Fibroblast of skin of left quadriceps (primary cell): ENCODE measurements around the gene LSMEM2.
"Not testable (repeated sequence)": the region's sequence is repeated elsewhere in the genome, so short reads cannot be mapped to it uniquely, and the experiment has no call there.

Experiments
- DNase-seq, 2 experiments: peaks; one replicate each; pipeline ENCODE4 v3.0.0-alpha.2; 2013; ENCODE audit warnings: low read depth in 2 of 2

Gene LSMEM2

DNA sequence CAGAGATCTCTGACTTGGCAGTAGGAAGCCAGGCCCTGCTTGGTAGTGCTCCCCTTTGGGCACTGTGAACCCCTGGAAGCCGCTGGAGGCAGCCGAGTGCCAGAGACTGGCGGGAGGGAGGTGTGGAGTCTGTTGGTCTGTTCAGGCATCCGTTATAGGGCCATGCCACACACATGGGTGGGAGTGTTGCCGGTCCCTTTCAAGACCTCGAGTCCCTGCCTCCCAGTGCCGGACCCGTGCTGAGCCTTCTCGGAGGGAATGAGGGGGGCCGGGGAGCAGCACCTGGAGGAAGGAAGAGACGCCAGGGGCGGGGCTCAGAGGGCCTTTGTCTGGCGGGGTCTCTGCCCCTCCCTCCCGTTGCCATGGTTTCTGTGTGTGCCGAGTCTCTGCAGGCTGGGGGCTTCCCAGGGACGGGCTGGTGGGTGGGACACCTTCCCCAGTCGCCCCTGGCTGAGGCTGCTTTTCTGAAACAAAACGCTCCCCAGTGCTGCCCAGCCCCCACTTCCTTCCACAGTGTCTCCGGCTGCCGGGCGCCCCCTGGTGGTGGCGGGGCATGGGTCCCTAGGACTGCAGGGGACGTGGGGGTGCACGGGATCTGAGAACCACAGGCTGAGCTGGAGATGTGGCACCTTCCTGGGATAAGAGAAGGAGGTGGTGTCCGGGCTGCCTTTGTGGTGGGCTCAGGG, 32.9 kb upstream of the LSMEM2 start:
- peak; percentile 70 to 78 for DNase-seq

DNA sequence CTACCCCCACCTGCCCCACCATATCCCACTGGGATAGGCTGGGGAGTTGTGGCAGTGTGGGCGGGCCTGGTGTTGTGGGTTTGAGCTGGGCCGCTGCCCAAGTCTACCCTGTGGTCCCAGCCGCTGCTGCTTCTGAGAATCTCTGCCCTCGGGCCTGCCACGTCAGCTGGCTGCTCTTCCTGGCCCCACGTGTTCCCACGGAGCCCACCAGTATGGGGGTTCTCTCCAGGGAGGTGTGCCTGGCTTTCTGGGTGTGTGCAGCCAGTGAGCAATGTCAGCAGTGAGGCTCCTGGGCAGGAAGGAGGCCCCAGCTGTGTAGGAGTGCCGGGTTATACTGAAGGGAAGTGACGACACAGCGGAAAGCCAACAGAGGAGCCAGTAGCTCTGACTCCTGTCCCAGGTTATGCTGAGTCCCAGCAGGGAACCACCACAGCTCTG, 32.4 kb upstream of the LSMEM2 start:
- DNase-seq, result peak; percentile 68 to 76

DNA sequence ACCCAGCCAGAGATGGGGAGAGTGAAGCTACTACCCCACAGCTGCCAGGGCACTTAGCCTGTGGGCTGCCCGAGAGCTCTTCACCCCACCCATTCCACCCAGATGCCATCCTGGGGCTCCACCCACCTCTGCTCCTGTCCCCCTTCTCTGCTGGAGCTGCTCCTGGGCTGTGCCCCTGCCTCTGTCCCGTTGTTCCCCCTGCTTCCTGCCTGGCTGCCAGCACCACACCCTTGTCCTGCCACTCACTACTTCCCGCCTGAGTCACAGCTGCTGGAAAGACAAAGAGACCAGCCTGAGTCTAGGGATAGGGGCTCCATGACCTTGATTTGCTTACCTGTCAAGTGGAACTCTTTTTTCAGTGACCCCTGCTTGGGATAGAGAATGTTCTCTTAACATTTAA, 30.5 kb upstream of the LSMEM2 start:
- no peak for DNase-seq

DNA sequence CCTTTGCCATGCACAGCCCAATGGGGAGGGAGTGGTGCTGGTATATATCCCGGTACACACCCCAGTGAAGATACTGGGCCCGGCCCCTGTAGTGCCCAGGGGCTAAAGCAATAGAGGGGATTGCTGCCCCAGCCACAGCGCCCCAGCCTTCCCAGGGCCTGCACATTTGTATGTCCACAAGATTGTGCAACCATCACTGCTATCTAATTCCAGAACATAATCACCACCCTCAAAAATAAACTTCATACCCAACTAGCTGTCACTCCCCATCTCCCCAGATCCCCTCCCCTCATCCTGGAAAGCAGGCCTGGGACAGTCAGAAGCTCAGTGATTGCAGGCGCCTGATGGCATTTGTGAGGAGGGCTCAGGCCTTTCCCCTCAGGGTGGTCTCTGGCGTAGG, 29.4 kb upstream of the LSMEM2 start:
- DNase-seq, result no peak

DNA sequence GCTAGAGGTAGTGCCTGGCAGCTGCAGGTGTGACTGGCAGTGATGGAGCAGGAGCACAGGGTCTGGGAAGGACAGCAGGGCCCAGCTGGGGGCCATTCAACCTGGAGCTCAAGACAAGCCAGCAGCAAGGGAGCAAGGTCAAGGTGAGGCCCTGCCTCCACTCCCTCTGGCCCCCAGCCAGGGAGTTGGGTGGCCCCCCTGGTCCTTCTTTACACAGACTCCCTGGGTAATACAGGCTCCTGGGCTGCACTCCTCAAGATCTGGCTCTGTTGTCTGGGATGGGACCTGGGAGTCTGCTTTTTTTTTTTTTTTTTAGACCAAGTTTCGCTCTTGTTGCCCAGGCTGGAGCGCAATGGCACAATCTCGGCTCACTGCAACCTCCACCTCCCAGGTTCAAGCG, 28.4 kb upstream of the LSMEM2 start:
- no peak for DNase-seq

DNA sequence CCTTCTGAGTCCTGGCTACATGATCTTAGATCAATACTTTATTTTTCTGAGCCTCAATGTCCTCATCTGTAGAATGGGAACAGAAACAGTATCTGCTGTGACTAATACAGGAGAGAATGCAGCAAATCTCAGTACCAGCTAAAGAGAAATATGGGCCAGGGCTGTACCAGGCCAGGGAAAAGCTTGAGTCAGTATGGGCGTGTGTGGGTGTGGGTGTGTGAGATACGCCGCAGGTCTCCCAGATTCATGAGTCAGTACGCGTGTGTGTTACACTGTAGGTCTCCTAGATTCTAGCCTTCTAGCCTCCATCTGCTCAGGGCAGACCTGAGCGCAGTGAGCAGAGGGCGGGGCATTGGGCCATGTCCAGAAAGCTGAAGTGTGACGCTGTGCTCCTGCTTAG, 27.7 kb upstream of the LSMEM2 start:
- no peak for DNase-seq

DNA sequence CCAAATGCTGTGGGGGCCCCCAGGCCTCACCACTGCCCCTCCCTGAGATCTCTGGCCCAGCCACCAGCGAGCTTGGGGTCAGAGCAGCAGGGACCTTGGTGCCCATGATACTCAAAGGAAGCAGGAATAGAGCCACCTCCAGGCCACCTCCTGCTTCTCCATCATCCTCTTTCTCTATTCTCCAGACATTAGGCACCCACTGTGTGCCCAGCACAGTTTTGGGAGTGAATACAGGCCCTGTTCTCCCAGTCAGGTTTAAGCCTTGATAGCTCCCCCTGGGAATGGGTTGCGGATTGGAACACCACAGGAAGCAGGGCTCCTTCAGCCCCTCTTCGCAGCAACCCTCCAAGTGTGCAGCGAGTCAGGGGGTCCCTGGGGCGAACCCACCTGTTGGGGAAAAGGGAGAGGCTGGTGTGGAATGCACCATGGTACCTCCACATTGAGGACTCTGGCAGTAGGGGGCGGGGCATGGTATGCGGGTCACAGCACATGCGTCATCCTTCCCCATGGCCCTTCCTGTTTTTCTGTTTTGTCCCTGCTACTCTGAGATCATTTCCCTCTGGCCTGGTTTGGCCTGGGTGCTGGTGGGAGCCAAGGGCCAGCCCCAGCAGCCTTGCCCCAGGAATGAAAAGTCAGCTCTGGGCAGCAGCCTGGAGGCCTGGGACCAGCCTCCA, 24.2 kb upstream of the LSMEM2 start:
- no peak for DNase-seq

DNA sequence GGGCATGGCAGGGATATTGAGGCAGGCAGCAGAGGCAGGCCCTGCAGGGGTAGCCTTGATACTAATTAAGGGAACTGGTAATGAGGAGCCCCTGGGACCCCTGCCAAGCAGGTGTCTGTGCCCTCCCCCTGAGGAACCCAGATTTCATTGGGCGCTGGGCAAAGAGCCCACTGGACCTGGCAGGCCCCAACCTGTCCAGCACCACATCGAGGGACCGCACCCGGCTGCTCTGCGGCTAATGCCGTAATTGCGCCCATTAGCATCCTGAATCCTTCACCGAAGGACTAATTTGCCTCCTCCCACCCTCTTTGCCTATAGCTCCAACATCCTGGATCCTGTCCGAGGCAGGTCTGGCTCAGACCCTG, 23.7 kb upstream of the LSMEM2 start:
- no peak for DNase-seq

DNA sequence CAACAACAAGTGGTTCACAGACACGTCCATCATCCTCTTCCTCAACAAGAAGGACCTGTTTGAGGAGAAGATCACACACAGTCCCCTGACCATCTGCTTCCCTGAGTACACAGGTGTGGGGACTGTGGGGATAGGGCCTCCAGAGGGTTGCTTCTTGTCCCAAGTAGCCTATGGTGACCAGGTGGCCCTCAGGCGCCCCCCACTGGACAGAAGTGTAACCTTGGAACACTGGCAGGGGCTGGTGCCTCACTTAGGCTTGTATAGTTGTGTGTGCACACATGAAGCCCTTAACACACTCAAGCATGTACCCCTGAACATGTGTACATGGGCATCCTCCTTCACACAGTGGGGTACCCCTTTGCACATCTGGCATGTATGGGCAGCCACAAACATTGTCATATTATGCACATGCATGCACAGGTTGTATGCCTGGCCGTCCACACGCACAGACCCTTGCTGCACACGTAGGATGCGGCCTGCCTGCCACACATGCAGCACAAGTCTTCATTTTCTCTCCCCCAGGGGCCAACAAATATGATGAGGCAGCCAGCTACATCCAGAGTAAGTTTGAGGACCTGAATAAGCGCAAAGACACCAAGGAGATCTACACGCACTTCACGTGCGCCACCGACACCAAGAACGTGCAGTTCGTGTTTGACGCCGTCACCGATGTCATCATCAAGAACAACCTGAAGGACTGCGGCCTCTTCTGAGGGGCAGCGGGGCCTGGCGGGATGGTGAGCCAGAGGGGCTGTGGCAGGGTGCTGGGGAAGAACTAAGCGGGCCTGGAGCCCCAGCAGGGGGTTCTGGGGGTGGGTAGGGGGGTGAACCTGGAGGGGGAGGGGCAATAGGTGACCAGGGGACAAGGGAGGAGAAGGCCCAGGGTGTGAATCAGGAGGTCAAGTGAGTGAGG, 21.7 kb upstream of the LSMEM2 start:
- no peak for DNase-seq

DNA sequence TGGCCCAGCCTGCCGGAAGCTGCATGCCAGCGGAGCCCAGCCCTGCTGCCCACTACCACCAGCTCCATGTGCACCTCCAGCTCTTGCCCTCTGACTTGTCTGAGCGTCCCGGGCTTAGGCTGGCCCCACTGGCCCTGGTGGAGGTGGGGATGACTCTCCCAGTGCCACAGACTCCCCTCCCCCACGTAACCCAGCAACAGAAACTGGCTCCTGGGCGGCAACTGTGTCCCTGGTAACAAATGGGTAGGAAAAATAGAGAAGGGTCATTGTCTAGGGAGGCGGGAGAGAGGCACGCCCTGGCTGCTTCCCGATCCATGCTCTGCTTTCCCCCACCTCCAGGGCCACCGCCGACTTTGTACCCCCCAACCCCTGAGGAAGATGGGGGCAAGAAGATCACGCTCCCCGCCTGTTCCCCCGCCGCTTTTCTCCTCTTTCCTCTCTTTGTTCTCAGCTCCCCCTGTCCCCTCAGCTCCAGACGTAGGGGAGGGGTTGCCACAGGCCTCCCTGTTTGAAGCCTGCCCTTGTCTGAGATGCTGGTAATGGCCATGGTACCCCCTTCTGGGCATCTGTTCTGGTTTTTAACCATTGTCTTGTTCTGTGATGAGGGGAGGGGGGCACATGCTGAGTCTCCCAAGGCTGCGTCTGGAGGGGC, 20.7 kb upstream of the LSMEM2 start:
- no peak for DNase-seq

DNA sequence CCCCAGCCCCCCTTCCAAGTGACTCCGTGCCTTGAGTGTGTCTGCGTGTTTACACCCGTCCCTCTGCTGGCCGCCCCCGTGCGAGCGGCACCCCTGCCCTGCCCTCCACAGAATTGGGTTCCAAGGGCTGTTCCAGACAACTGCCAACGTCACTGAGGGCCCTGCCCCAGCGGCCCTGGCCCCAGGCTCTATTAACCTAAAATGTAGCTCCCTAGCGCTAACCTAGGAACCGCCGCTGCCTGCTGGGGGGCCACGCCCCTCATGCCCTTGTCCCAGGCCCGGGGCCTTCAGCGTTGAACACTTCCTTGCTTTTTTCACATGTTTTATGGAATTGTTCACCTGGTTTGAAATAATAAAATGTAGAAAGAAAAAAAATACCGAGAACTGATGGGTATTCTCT, 19.9 kb upstream of the LSMEM2 start:
- no peak for DNase-seq

DNA sequence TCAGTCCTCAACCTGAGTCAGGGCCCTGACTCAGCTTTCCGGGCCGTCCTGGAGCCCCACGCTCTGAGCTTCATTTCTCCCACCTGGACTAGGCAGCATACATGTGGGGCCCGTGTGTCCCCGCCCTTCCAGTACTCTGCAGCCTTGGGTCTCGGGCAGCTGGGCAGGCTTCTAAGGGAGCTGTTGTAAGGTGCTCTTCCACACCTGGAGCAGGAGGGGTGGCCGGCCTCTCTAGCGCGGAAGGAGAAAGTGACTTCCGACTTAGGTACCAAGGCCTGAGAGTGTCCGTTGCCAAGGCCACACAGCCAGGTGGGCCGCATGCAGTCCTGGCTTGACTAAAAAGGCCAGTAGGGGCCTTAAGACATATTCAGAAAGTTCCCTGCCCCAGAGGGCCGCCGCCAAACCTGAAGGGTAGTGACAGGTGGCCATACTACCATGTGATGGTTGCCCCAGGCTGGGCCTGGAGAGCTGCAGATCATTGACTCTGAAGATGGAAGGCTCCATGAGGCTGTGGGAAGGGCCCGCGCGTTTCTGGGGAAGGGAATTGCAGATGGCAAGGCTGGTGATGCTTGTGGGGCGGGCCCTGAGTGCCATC, 19.4 kb upstream of the LSMEM2 start:
- no peak for DNase-seq

DNA sequence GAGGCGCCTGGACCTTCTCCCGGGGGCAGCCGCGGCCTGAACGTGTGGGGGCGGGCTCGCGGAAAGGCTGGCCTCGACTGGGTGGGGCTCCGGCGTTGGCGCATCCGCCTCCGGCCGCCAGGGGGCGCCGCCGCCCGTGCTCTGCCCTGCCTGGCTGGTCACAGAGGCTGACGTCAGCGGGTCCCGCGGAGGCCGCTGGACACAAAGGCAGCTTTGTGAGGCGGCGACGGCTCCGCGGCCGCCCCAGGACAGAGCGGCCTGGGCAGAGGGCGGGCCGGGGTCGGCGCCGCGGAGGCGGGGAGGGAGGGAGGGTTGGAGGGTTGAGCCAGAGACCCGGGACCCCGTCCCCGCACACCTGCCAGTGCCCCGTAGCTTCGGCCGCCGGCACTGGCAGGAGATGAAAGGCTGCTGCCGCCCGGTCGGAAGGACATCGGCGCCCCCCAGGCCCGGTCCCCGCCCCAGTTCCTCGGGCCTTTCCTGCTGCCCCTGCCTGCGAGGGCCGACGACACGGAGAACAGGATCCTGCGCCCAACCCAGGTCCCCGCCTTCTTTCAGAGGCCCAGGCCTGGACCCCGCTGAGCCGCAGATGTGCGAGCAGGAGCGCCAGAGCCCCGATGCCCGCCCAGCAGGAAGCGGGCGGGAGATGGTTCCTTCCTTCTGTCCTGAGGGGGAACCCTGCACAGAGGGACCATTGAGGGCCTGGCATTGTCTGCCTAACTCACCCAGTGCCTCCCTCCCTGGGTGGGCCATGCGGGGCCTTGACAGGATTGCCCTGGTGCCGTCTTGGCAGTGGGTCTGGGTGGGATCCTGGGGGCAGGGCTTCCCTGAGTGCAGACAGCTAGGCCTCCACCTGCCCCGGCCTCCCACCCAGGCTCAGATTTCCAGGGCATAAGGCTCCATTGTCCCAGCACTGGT, 18.6 kb upstream of the LSMEM2 start:
- DNase-seq, result peak; percentile 57 to 62

DNA sequence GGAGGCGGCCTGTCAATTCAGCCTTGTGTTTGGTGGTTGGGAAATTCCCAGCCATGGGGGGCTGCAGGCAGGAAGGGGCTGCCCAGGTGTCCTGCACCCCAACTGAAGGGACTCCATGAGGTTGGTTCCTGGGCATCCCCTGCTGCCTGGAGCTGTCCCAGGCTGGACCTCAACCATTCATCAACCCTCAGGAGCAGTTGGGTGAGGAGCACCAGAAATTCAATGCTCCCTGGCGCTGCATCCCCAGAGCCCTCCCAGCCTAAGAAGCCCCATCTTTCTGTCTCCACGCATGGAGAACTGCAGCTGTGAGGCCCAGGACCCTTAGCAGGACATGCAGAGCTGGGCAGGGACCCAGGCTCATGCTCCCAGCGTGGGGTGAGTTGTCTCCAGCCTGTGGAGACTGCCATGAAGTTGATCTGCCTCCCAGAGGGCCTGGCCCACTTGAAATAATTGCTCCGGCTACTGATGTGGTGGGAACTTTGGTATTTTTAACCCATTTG, 17.9 kb upstream of the LSMEM2 start:
- DNase-seq, result no peak

DNA sequence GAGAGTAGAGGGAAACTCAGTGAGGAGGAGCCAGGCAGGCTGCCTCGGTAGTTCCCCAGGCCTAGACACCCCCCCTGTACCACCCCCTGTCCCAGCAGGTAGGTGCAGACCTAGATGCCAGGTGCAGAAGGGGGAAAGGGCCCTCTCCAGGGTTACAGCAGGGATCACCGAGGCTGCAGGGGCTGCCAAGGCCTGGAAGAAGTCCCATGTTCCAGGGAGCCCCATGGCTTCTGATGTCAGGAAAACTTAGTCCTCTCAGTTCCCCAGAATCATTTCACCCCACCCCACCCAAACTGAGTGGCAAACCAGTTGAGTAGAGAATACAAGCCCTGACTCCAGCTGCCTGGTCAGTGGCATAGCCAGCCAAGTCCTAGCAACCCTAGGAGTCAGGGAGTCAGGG, 17.4 kb upstream of the LSMEM2 start:
- no peak for DNase-seq

DNA sequence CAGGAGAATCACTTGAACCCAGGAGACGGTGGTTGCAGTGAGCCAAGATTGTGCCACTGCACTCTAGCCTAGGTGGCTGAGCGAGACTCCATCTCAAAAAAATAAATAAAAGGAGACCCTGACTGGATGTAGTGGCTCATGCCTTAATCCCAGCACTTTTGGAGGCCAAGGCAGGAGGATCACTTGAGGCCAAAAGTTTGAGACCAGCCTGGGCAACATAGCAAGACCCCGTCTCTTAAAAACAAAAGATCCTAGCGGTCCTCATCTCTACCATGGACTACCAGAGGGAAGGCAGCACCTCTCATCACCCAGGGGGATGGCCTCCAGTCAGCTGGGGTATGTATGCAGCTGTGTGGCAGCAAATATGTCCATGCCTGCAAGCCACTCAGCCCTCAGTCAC, 16.7 kb upstream of the LSMEM2 start:
- DNase-seq, result not testable (repeated sequence)

DNA sequence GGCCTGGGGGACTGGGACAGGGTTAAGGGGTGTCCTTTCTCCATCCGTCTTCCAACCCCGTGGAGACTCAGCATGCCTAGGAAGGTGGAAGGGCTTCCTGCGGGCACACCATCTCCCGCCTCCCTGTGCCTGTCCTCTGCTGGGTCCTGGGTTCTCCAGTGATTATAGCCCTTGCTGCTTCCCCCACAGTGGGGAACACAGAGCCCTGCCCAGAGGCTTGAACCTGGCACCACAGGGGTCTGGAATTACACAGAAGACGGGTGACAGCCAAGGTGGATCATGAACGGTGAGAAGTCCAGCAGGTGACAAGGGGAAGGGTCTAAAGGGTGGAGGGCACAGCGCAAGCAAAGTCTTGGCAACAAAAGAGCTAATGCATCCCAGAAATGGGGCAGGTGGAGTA, 16.1 kb upstream of the LSMEM2 start:
- DNase-seq, result no peak

DNA sequence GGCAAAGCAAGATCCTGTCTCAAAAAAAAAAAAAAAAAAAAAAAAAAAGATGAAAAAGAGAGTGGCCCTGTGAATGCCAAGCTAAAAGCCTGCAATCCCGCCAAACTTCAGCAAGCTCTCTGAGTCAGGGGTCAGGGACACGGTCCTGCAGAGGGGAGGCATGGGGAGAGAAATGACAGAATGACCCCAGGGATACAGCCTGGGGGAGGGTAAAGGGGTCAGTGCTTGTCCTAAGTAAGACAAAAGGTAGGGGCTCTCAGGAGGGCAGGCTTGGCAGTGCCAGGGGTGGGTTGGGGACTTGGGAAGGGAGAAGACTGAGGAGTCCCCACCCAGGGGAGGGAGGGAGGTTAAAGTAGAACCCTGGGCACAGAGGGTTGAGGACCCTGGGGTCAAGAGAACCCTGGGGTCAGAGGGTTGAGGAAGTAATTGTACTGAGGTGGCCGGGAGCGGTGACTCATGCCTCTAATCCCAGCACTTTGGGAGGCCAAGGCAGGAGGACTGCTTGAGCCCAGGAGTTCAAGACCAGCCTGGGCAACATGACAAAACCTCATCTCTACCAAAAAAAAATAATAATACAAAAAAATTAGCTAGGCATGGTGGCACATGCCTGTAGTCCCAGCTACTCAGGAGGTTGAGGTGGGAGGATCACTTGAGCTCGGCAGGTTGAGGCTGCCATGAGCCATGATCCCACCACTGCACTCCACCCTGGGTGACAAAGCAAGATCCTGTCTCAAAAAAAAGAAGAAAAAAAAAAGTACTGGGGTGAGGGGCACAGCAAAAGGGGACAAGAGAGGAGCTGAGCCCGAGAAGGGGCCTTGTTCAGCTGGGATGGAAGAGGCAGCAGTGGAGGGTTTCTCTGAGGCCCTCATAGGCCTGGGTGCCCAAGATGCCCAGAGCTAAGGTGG, 15.2 kb upstream of the LSMEM2 start:
- DNase-seq, result no peak

DNA sequence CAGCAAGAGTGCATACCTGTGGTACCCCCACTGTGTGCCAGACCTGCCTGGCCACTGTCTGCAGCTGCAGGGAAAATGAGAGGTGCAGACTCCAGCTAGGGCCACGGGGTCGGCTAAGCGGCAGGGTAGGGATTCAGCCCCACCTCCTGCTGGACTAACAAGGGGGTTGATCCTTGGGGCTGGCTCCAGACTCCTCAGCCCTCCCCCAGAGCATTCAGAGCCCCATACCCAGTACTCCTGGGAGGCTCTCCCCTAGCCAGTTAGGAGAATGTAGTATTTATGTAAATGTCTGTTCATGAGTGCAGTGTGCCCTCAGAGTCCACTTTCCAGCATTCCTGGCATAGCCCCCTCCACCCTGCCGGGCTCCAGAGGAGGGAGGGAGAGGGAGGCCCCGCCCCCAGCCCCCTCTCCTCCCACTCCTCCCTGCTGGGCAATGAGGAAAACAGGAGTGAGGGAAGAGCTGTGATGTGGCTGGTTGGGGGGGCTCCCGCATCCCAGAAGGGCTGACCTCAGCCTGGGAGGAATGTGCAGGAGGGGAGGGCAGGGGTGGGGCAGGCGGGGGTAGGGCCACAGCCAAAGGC, 14.4 kb upstream of the LSMEM2 start:
- peak; percentile 96 for DNase-seq
